NCI-H1930 (cell line): Measurements from ENCODE around the gene VTN.
A peak's percentile ranks its signal among the peaks of the same experiment; 100 is the strongest.

Source experiments
- DNase-seq, 2 experiments: peaks; one replicate each; lab custom pipeline; 2025; lab: John Stamatoyannopoulos, UW

VTN gene

DNA sequence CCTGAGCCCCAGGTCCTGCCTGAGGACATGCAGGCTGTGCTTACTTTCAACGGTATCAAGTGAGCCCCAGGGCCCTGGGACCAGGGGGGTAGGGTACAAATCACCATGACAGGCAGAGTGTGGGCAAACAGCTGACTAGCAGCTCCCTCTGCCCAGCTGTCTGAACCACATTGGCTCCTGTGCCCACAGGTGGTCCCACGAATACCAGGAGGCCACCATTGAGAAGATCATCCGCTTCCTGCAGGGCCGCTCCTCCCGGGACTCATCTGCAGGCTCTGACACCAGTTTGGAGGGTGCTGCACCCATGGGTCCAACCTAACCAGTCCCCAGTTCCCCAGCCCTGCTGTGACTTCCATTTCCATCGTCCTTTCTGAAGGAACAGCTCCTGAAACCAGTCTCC, 25.9 kb upstream of the VTN start:
- DNase-seq = no peak

DNA sequence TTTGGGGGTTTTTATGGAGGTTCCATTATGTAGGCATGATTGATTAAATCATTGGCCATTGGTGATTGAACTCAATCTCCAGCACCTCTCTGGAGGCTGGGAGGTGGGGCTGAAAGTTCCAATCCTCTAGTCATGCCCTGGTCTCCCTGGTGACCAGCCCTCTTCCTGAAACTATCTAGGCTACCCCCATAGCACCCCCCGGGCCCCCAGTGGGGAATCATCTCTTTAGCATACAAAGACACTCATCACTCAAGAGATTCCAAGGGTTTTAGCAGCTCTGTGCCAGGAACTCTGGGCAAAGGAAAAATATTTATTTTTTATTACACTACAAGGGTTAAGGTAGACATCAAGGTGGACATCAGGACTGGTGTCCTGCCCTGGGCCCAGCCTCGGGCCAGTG, 25.3 kb upstream of the VTN start:
- no peak for DNase-seq

DNA sequence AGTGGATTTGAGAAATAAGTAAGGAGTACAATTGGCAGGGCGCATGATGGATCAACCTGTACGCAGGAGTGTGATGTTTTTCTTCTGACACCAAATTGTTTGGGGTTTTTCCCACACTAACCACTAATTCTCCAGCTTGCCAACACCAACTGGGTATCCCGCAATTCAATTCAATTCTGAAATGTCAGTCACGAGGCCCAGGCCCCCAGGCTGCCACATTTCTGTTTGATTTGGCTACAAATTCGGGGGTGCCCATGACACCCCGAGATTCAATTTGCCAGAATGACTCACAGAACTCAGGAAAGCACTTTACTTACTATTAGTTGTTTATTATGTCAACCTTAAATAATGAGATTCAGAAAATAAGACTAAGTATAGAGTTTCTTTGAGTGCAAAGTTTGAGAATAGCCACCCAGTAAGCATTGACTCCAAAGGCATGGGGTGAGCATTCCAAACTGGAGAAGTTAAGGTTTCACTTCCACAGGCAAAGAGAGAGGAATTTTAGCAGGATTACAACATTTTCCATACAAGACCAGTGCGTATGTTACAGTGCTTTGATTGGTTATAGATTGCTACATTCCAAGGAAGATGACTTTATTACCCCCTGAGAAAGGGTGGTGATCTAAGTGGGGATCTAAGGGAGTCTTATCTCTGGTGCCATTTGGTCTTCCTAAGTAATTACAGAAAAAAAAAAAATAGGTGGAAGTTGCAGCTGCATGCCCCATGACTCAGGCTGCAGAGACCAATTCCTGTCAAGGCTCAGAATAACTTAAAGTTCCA, 24.4 kb upstream of the VTN start:
- DNase-seq = no peak

DNA sequence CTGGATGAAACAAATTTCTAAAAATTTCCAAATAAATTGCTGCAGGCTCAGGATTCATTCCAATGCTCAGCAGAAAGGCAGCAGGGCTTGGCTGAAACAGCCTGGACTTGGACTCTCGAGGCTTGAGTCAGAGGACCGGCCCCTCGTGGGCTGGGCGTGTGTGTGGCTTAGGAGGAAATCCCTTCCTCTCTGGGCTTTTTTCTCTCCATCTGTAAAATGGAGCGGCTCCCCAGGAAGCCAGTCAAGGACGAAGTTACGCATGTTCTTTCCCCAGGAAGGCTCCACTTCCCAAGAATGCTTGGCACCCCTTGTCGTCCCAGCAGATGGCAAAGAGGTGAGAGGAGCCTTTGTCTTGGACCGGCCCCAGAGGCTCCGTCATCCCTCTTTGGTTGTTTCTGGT, 22.4 kb upstream of the VTN start:
- DNase-seq = no peak

DNA sequence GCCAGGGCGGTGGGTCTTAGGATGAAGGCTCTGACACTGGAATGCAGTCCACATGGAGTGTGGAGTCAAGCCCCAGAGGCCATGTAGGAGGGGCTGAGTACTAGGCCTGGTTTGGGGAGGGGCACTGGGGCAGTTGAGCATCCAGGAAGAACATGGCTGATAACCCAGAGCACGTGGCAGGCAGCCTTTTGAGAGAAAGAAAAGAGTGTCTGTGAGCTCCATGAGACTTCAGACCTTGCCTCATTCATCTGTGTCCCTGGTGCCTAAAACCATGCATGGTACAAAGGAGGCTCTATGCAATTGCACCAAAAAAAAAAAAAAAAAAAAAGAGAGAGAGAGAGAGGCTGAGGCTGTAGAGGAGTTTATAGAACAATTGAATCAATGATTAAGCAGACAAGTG, 21.3 kb upstream of the VTN start:
- DNase-seq = no peak

DNA sequence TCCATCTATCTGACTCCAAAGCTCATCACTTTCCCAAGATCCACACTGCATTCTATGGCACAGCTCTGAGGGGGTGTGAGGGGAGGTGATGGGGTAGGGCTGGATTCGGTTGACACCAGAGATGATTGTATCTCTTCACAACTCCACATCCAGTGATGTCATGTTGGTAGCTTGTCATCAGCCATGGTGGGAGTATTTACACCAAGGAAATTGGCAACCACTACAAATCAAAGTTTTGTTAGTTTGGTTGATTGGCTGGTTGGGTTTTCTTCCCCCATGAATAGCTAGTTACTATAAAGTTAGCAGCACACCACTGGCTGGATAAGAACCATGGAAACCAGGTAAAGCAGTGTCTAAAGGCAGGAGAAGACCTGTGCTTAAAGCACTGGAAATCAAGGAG, 20.9 kb upstream of the VTN start:
- DNase-seq = no peak

DNA sequence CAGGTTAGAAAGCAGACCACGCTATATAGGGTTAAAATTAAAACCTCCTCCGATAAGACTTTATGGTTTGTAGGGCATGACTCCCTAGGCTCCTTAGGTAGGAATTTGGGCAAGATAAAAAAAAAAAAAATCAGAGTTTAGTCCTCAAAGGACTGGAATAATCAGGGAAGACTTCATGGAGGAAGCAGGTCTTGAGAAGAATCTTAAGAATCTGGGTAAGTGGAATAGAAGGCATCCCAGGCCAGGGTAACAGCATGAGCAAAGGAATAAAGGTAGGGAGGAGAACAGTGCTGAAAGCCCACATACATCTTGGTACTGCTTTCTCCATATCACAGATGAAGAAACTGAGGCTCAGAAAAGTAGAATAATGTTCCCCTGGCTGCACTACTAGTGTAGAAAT, 20.5 kb upstream of the VTN start:
- no peak for DNase-seq

DNA sequence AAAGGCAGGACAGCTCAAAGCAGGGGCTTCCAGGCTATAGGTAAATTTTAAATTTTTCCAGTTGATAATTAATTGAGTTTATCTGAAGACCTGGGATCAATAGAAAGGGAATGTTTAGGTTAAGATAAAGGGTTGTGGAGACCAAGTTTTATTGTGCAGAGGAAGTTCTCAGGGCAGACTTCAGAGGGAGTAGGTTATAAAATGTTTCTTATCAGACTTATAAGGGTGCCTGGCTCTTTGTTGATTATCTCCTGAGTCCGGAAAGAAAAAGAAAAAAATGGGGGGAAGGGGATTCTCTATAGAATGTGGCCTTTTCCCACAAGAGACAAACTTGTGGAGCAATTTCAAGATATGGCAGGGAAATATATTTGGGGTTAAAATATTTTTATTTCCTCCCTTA, 20.0 kb upstream of the VTN start:
- DNase-seq = no peak

DNA sequence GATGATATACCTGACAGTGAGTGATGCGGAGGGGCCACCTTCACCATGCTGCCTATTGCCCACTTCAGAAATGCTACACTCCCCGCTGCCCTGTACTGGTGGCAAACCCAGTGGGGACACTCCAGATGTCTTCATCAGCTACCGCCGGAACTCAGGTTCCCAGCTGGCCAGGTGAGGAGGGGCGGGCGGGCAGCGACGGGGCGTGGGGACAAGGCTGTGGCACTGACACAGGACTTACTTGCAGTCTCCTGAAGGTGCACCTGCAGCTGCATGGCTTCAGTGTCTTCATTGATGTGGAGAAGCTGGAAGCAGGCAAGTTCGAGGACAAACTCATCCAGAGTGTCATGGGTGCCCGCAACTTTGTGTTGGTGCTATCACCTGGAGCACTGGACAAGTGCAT, 18.0 kb upstream of the VTN start:
- no peak for DNase-seq

DNA sequence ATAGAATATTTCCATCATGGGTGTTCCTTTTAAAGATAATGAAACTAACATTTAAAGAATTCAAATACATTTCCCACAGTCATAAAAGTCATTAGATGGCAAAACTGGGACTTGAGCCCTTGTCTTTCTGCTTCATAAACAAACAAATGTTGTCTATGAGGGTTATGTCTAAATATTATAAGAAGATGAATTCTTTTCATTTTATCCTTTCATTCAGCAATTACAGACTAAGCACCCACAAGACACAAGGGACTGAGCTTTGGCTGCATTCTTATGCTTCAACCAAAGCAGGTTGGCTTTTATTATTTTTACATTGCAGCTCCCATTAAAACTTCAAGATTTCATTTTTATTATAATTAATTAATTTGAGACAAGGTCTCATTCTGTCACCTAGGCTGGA, 16.3 kb upstream of the VTN start:
- DNase-seq = no peak

DNA sequence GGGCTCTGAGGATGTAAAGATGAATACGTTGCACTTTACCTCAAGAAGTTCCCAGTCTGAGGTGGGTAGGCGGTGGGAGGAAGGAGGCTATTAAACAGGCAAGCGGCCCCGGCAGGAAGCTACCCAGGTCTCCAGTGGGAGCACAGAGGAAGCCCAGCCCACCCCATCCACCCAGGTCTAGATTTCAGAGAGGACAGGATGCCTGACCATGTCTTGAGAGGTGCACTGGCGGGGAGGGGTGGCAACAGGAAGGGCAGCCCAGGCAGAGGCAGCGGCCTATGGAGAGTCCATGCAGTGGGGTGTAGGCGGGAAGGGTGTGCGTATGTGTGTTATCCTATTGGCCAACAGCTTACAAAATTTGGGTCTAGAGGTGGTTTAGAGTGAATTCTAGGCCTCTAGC, 15.3 kb upstream of the VTN start:
- no peak for DNase-seq

DNA sequence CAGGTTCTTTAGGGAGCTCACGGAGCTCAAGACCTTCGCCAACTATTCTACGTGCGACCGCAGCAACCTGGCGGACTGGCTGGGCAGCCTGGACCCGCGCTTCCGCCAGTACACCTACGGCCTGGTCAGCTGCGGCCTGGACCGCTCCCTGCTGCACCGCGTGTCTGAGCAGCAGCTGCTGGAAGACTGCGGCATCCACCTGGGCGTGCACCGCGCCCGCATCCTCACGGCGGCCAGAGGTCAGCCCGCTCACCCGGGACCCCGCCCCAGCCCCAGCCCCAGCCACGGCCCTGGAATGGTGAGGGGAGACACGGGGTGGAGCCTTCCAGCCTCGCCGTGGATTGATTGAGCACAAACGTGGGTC, 14.9 kb upstream of the VTN start:
- DNase-seq = no peak

DNA sequence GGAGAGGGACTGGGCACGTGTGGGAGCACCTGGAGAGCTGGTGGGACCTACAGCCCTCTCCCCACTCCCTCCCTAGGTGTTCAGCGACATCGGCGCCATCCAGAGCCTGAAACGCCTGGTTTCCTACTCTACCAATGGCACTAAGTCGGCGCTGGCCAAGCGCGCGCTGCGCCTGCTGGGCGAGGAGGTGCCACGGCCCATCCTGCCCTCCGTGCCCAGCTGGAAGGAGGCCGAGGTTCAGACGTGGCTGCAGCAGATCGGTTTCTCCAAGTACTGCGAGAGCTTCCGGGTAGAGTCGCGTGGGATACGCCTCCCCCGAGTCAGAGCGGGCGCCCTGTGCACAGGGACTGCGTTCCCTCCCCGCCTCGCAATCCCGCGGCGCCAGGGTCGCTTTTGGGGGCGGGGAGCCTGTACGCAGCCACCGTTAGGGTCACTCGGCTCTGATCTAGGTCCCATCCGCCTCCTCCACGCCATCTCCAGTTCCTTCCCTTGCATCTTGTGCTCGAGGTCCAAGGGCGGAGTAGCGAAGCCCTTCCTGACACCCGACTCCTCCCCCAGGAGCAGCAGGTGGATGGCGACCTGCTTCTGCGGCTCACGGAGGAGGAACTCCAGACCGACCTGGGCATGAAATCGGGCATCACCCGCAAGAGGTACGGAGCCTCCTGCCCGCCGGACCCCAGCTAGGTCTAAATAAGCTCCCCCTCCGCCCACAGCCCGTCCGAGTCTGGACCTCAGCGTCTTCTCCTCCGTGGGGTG, 14.4 kb upstream of the VTN start:
- DNase-seq = no peak

DNA sequence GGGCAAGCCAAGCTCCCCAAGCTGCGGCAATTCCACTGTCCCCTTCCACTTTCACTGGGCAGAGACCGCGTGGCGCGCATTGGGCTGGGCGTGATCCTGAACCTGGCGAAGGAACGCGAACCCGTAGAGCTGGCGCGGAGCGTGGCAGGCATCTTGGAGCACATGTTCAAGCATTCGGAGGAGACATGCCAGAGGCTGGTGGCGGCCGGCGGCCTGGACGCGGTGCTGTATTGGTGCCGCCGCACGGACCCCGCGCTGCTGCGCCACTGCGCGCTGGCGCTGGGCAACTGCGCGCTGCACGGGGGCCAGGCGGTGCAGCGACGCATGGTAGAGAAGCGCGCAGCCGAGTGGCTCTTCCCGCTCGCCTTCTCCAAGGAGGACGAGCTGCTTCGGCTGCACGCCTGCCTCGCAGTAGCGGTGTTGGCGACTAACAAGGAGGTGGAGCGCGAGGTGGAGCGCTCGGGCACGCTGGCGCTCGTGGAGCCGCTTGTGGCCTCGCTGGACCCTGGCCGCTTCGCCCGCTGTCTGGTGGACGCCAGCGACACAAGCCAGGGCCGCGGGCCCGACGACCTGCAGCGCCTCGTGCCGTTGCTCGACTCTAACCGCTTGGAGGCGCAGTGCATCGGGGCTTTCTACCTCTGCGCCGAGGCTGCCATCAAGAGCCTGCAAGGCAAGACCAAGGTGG, 11.2 kb upstream of the VTN start:
- peak in 1 of 2 experiments; percentile 56 for DNase-seq

DNA sequence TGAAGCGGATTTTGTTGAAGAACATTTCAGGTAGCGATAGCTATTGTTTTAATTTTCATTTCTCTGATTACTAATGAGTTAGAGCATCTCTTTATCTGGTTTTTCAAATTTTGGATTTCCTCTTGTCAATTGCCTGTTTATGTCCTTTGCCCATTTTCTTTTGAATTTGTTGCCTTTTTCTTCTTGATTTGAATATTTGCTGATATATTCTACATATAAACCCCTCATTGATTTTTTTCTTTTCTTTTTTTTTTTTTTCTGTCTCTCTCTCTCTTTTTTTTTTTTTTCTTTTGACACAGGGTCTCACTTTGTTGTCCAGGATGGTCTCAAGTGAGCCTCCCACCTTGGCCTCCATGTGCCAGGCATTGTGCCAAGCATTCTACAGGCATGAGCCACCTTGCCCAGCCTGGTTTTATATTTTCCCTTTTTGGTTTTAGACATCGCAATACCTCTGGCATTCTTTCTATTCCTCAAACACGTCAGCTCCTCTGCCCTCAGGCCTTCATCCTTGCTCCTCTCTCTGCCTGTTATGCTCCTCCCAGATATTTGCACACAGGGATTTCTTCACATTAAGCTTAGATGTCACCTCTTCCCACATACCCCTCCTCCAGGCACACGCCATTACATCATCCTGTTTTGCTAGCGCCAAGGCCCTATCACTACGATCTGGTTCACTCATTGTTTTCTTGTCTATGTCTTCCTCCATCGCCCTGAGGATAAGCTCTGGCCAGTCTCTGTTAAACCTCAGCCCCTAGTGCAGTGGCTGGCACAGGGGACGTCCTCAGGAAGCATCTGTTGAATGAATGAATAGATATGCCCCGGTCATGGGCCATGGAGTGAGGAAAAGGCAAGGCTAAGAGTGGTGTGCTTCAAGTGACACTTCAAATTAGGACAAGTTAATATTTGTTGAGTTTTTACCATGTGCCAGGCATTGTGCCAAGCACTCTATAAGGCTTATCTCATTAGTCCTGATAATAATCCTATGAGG, 10.0 kb upstream of the VTN start:
- DNase-seq = no peak

DNA sequence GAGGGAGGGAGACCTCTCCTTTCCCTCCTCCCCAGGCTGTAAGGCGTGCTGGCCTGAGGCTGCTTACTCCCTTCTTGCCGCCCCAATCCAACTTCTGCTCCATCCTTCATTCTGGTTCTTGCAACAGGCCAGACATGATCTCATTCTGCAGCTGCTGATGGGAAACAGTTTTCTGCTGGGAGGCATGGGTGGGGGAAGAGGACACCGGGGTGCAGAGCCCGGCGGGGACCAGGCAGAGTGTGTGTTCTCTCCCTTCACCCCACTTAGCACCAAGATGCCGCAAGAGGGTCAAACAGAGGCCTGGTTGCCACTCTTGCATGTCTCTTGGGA, 2.8 kb upstream of the VTN start:
- DNase-seq = no peak

DNA sequence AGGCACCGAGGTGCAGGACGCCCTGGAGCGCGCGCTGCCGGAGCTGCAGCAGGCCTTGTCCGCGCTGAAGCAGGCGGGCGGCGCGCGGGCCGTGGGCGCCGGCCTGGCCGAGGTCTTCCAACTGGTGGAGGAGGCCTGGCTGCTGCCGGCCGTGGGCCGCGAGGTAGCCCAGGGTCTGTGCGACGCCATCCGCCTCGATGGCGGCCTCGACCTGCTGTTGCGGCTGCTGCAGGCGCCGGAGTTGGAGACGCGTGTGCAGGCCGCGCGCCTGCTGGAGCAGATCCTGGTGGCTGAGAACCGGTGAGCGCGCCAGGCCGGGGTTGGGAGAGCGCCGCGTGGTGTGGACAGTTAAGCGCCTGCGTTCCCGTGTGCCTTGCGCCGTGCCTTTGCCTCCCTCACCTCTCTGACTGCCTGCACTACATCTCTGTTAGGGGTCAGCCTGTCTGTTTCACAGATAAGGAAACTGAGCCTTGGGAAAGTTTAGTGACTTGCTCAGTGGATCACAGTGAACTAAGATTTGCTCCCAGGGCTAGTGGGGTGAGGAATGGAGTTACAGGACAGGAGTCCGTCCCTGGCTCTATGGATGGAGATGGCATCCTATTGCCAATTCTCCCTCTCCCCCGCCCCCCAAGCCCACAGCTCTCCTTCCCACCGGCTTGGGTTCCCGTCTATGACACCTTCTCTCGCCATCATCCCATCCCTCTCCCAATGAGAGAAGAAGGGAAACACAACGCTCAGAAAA, 2.3 kb upstream of the VTN start:
- DNase-seq = no peak

DNA sequence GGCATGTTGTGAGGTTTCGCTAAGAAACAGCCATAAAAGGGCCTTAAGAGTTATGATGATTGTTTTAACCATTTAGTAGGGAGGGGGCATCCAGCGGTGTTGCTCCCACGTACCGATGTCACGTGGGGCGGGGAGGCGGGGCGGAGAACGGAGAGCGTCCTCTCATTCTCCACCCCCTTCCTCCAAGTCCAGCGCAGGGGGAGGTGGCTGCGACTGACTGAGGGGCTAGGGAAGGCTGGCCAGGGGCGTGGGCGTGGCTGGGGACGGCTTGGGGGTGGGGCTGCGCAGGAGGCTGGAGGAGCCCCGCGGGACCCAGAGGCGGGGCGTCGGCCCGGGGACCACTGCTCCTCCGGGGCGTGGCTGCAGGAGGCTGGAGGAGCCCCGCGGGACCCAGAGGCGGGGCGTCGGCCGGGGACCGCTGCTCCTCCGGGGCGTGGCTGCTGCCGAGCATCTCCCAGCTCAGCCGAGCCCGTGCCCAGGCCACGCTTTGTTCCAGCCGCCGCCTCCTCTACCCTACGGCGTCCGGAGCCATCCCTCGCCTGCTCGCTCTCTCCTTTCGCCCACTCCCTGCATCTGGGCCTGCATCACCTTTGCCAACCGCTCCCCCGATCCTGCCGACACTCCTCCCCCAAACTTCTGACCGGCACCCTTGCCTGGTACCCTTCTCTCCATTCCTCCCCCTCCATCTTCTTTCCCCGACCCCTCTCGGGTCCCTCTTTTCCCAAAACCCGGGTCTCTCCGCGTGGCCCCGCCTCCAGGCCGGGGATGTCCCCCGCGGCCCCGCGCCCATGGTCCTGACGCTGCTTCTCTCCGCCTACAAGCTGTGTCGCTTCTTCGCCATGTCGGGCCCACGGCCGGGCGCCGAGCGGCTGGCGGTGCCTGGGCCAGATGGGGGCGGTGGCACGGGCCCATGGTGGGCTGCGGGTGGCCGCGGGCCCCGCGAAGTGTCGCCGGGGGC, 1.4 kb upstream of the VTN start, which contains the start of gene SARM1:
SARM1 (plus strand) TSS at position 450 of the 958 bp plus-strand sequence; CDS start at position 789, 339 bp downstream.
- DNase-seq = peak; percentile 82 to 86

DNA sequence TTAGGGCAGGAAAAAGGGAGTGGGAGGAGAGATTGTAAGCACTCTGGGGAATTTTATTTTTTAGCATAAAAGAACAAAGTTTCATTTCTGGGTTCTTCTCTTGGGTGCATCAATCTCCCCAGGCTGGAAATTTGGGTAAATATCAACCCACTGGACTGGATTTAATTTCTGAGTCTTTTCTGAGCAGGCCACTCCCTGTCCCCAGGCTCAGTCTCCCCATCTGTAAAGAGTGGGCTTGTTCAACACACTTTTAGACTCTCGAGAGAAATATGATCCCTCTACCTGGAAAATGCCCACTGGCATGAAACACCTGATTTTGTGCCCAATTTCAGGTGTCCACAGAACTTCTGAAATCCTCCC, 617 bp upstream of the VTN start:
- DNase-seq = no peak

DNA sequence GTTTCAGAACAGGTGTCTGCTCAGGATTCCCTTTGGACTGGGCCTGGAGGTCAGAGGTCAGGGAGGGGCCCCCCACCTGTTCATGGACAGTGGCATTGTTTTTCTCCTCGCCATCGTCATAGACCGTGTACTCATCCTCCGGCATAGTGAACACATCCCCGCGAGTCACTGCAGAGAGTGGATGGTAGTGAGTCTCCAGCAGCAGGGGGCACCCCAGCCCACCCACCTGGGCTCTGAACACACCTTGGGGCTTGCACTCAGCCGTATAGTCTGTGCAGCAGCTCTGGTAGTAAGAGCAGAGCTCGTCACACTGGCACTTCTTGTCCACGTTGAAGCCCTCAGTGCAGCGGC, 448 bp downstream of the VTN start:
- DNase-seq = peak in 1 of 2 experiments; percentile 9
